MM.1S (cell line): Measurements from ENCODE around the gene CTXND2.

ENCODE experiments used
- EZH2 ChIP-seq: fragments of 300-600 bp; sonication (generic); optimal IDR thresholded peaks from 2 replicates; pipeline ENCODE3; 2017; ENCODE audit warnings: low read depth, mild to moderate bottlenecking, antibody characterized with exemption, low read length, mixed read lengths
- EZH2phosphoT487 ChIP-seq: fragments of 300-600 bp; sonication (generic); IDR thresholded peaks from 2 replicates; pipeline ENCODE4 v1.6.1; 2018; ENCODE audit warnings: antibody characterized with exemption, low read length
- TF ChIP-seq, protein P1 (sequence below): fragments of 300-600 bp; sonication (generic); IDR thresholded peaks from 2 replicates; pipeline ENCODE4 v1.5.1; 2016; ENCODE audit warnings: antibody characterized with exemption, low read length, mixed read lengths

DNA sequence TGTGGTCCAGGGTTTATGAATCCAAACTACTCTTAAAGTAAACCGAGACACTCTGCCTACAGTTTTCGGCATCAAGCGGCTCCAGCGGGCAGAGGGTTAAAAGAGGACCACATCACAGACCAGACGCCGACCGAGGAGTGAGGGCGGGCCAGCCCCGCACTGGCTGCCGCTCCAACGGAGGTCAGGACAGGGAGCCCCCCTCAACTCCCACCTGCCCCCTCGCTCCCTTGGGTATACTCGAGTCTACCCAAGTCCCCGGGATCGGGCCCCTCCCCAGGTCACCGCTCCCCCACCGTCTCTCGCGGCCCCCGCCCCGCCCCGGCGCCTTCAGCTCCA is 10.8 kb upstream of the CTXND2 start:
- TF ChIP-seq, protein P1, sequence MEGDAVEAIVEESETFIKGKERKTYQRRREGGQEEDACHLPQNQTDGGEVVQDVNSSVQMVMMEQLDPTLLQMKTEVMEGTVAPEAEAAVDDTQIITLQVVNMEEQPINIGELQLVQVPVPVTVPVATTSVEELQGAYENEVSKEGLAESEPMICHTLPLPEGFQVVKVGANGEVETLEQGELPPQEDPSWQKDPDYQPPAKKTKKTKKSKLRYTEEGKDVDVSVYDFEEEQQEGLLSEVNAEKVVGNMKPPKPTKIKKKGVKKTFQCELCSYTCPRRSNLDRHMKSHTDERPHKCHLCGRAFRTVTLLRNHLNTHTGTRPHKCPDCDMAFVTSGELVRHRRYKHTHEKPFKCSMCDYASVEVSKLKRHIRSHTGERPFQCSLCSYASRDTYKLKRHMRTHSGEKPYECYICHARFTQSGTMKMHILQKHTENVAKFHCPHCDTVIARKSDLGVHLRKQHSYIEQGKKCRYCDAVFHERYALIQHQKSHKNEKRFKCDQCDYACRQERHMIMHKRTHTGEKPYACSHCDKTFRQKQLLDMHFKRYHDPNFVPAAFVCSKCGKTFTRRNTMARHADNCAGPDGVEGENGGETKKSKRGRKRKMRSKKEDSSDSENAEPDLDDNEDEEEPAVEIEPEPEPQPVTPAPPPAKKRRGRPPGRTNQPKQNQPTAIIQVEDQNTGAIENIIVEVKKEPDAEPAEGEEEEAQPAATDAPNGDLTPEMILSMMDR: no peak
- TF ChIP-seq EZH2 (no peak), EZH2phosphoT487 (no peak)
